Central memory CD8-positive, alpha-beta T cell (primary cell): ENCODE results near the gene TPRKB.
"Not testable (repeated sequence)": the region's sequence is repeated elsewhere in the genome, so short reads cannot be mapped to it uniquely, and the experiment has no call there.

Source experiments
- ATAC-seq: fragments of 150-1000 bp; cut with Tn5 transposase; replicated peaks from 2 replicates; pipeline ENCODE4 v1.10.0; 2022; ENCODE audit warnings: mild to moderate bottlenecking, moderate FRiP score, moderate number of reproducible peaks; ENCODE audit not compliant: poor library complexity, severe bottlenecking; ENCODE audit errors: extremely low read depth
- DNase-seq, 2 donors: peaks; one replicate each; pipeline ENCODE4 v3.0.0; 2021; ENCODE audit warnings: low spot score in 2 of 2
- H3K27ac Mint-ChIP-seq: one replicate; pipeline ENCODE4 v1.8.0; 2022; ENCODE audit warnings: low read depth, mild to moderate bottlenecking, moderate library complexity, mixed read lengths
- H3K27me3 Mint-ChIP-seq: one replicate; pipeline ENCODE4 v1.8.0; 2022; ENCODE audit warnings: mixed read lengths
- H3K36me3 Mint-ChIP-seq: one replicate; pipeline ENCODE4 v1.8.0; 2022; ENCODE audit warnings: mild to moderate bottlenecking, moderate library complexity, mixed read lengths; ENCODE audit not compliant: insufficient read depth
- H3K4me1 Mint-ChIP-seq: one replicate; pipeline ENCODE4 v1.8.0; 2022; ENCODE audit warnings: mixed read lengths
- H3K4me3 Mint-ChIP-seq: one replicate; pipeline ENCODE4 v1.8.0; 2022; ENCODE audit warnings: mild to moderate bottlenecking, moderate library complexity, mixed read lengths
- H3K9me3 Mint-ChIP-seq: one replicate; pipeline ENCODE4 v1.8.0; 2022; ENCODE audit warnings: mixed read lengths

The TPRKB gene

DNA sequence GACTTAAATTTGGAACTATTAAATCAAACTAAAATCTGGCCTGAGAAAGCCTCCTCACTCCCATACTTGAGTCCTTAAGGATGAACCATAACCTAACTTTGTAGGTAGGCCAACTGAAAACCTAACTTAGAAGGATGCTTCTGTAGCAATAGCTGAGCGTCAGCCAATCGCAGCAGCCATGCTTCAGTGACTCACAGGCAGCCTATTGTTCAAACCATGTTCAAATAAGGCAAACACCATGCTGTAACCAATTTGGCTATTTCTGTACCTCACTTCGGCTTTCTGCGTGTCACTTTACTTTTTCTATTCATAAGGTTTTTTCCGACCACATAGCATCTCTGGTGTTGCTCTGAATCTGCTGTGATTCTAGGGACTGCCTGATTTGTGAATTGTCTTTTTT is 48.7 kb downstream of the TPRKB start:
- not testable (repeated sequence) for H3K36me3 Mint-ChIP-seq, H3K27ac Mint-ChIP-seq, DNase-seq, H3K27me3 Mint-ChIP-seq, ATAC-seq, H3K9me3 Mint-ChIP-seq, H3K4me1 Mint-ChIP-seq, H3K4me3 Mint-ChIP-seq

DNA sequence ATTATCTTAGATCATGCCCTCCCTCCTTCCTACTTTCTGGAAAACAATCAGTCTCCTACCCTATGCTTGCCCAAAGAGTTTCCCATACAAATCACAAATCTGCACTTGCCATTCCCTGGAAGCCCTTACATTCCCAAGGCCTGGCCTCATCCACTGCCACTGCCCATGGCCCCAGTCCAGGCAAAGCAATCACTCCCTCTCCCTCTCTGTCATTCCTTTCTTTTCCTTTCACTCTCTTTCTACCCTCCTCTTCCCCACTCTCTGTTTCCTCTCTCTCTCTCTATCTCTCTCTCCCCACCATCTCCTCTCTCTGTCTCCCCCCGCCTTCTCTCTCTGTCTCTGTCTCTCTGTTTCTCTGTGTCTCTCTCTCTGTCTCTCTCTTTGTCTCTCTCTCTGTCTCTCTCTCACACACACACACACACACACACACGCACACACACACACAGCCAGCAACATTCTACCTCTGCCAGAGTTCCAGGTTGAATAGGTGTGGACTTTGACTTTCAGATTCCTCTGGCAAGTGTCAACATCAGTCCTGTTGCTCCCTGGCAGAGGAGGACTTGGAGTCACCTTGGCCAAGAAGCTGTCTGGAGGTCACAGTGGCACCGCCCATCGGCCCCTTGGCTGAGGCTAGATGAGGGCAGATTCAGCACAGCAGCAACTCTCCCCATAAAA is 51.2 kb downstream of the TPRKB start:
- H3K36me3 Mint-ChIP-seq = no peaks in the 10 kb centered on the region
- no peak overlapping the region for H3K27ac Mint-ChIP-seq
- no peaks in the 10 kb centered on the region for H3K4me1 Mint-ChIP-seq
- H3K9me3 Mint-ChIP-seq = peaks cover 5% of the 10 kb centered on the region
- ATAC-seq (no peak), DNase-seq (no peak)
- peaks cover 19% of the 10 kb centered on the region for H3K27me3 Mint-ChIP-seq
- no peak overlapping the region for H3K4me3 Mint-ChIP-seq

DNA sequence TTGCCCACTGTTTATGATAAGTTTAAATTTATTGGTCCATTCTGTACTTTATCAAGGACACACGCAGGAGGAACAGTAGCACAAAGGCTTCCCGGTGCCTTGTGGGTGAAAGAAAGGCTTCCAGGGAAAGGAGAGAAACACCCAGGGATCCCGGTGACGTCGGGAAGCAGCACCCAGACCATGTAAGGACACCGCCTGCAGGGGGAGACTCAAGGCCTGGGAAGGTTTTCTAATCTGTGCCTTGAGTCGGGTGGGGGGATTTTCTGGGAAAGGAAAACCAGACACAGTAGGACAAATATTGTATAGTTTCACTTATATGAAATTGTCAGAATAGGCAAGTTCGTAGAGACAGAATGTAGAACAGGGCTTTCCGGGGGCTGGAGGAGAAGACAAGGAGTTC is 52.2 kb downstream of the TPRKB start:
- not testable (repeated sequence) for ATAC-seq, H3K4me1 Mint-ChIP-seq, DNase-seq, H3K4me3 Mint-ChIP-seq, H3K27ac Mint-ChIP-seq, H3K9me3 Mint-ChIP-seq, H3K36me3 Mint-ChIP-seq
- H3K27me3 Mint-ChIP-seq = peaks cover 19% of the 10 kb centered on the region

DNA sequence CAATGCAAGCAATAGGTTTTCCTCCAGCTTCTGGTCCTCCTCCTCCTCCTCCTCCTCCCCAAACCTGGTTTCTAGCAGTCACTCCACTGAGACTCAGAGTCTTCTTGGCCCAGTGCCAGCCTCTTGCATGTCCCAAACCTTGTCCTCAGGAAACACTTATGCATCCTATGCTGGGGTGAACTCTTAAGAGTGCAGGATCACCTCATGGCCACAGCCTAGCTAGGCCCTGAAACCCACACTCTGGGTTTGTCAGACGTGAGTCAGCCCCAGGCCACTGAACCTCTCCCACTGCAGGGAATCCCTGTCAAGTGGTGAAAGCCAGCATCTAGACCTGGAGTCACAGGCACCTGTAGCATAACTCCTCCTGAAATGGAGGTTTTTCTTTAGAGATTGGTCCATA is 52.8 kb downstream of the TPRKB start:
- not testable (repeated sequence) for H3K4me3 Mint-ChIP-seq, DNase-seq, H3K9me3 Mint-ChIP-seq, H3K36me3 Mint-ChIP-seq, H3K27ac Mint-ChIP-seq, ATAC-seq, H3K4me1 Mint-ChIP-seq
- peaks cover 19% of the 10 kb centered on the region for H3K27me3 Mint-ChIP-seq

DNA sequence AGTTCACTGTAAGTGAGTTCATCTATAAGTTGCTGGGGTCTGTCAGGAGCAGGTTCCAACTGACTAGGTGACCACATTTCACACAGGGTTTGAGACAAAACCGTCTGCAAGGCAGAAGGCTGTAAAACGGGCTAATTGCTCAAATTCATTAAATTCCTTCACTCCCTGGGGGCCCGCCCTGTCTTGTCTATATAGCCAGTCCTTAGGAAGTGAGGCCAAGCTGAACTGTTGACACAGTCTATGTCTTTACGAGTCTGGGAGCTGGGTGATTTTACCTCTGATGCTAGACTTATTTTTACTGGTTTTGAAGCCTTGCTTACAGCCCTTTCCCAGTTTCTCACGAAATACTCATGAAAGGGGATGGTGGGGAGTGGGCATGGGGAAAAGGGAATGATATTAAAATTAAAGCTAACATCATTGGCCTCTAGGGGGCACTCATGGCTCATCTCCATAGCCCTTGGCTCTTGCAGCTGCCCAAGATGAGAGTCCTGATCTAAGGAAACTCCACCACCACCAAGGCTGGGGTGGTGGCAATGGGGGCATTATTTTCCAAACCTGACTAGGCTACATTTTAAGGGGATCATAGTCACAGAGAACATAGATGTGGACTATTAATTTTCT is 57.1 kb downstream of the TPRKB start:
- H3K9me3 Mint-ChIP-seq, H3K27ac Mint-ChIP-seq, H3K4me3 Mint-ChIP-seq, H3K36me3 Mint-ChIP-seq, ATAC-seq, H3K4me1 Mint-ChIP-seq, DNase-seq: not testable (repeated sequence)
- H3K27me3 Mint-ChIP-seq = peaks cover 34% of the 10 kb centered on the region
